Mesothelial cell of epicardium (in vitro differentiated cells): Measurements from ENCODE around the gene ANP32D. TPM values are rescaled to one million over a fixed set of nuclear protein-coding genes. Genes with fewer than 3 reads are reported as not detected.
"Not testable (repeated sequence)": the region's sequence is repeated elsewhere in the genome, so short reads cannot be mapped to it uniquely, and the experiment has no call there.

Experiments used
- DNase-seq, 2 experiments: peaks; one replicate each; pipeline ENCODE4 v3.0.0; 2021; ENCODE audit warnings: low spot score in 2 of 2; ENCODE audit not compliant: unreplicated experiment in 2 of 2
- H3K27ac Mint-ChIP-seq: 2 replicates; pipeline ENCODE4 v1.8.0; 2021; ENCODE audit warnings: mixed read lengths
- H3K27me3 Mint-ChIP-seq: 2 replicates; pipeline ENCODE4 v1.8.0; 2021; ENCODE audit warnings: low read depth, mixed read lengths
- H3K36me3 Mint-ChIP-seq: 2 replicates; pipeline ENCODE4 v1.8.0; 2021; ENCODE audit warnings: mixed read lengths
- H3K4me1 Mint-ChIP-seq: 2 replicates; pipeline ENCODE4 v1.8.0; 2021; ENCODE audit warnings: mixed read lengths
- H3K4me3 Mint-ChIP-seq: 2 replicates; pipeline ENCODE4 v1.8.0; 2021; ENCODE audit warnings: mild to moderate bottlenecking, moderate library complexity, mixed read lengths
- H3K9me3 Mint-ChIP-seq: 2 replicates; pipeline ENCODE4 v1.8.0; 2021; ENCODE audit warnings: mixed read lengths
- CTCF ChIP-seq: fragments of 200-600 bp; sonication (generic); IDR thresholded peaks from one replicate; pipeline ENCODE4 v1.5.0; 2021; ENCODE audit warnings: antibody characterized with exemption; ENCODE audit not compliant: unreplicated experiment
- total RNA-seq: library from RNA; stranded (reverse); gene quantifications from 3 replicates; pipeline ENCODE4 v1.2.1, GENCODE V29; 2021

ANP32D gene
- total RNA-seq, 1 donor from 2014 or later: 0.22 TPM

- H3K36me3 Mint-ChIP-seq: no peaks in the 10 kb centered on the region
- no peak for TF ChIP-seq CTCF
- no peaks in the 10 kb centered on the region for H3K27me3 Mint-ChIP-seq
- peaks cover 45% of the 10 kb centered on the region for H3K9me3 Mint-ChIP-seq
- no peak overlapping the region for H3K4me3 Mint-ChIP-seq
- no peak for DNase-seq
- H3K4me1 Mint-ChIP-seq: no peaks in the 10 kb centered on the region
- no peak overlapping the region for H3K27ac Mint-ChIP-seq
Measured at GRCh38 chr12:48455116-48455515, 17.2 kb upstream of the ANP32D start.

- no peak for DNase-seq
- peaks cover 41% of the 10 kb centered on the region for H3K9me3 Mint-ChIP-seq
- H3K4me1 Mint-ChIP-seq: no peaks in the 10 kb centered on the region
- no peaks in the 10 kb centered on the region for H3K27me3 Mint-ChIP-seq
- no peaks in the 10 kb centered on the region for H3K36me3 Mint-ChIP-seq
- TF ChIP-seq CTCF: no peak
- no peak overlapping the region for H3K27ac Mint-ChIP-seq
- no peak overlapping the region for H3K4me3 Mint-ChIP-seq
Measured at GRCh38 chr12:48459259-48459658, 13.1 kb upstream of the ANP32D start.

- not testable (repeated sequence) for H3K36me3 Mint-ChIP-seq, H3K4me3 Mint-ChIP-seq, H3K27me3 Mint-ChIP-seq, H3K27ac Mint-ChIP-seq, DNase-seq, H3K4me1 Mint-ChIP-seq
- peaks cover 81% of the 10 kb centered on the region for H3K9me3 Mint-ChIP-seq
Measured at GRCh38 chr12:48469027-48469426, 3.3 kb upstream of the ANP32D start.

- H3K4me3 Mint-ChIP-seq: no peak overlapping the region
- H3K27ac Mint-ChIP-seq: no peak overlapping the region
- TF ChIP-seq CTCF: no peak
- H3K36me3 Mint-ChIP-seq: peaks cover 2% of the 10 kb centered on the region
- no peaks in the 10 kb centered on the region for H3K27me3 Mint-ChIP-seq
- no peaks in the 10 kb centered on the region for H3K4me1 Mint-ChIP-seq
- H3K9me3 Mint-ChIP-seq: peaks cover 64% of the 10 kb centered on the region
- DNase-seq: no peak
Measured at GRCh38 chr12:48473061-48473460, 702 bp downstream of the ANP32D start.

GRCh38 chr12:48474497-48474896 lies 2.1 kb downstream of the ANP32D start:
- not testable (repeated sequence) for H3K27ac Mint-ChIP-seq, H3K27me3 Mint-ChIP-seq

GRCh38 chr12:48482198-48482597 lies 9.8 kb downstream of the ANP32D start, which contains the start of gene C12orf54:
Gene C12orf54 (plus strand): TSS chr12:48482498. CDS start chr12:48483297, 799 bp downstream.
- TF ChIP-seq CTCF: no peak
- Mint-ChIP-seq H3K36me3 (no peaks in the 10 kb centered on the region), H3K4me1 (no peaks in the 10 kb centered on the region), H3K4me3 (no peak within 1 kb of the TSS), H3K27ac (no peak within 1 kb of the TSS), H3K27me3 (peaks cover 1% of the 10 kb centered on the region), H3K9me3 (peaks cover 50% of the 10 kb centered on the region)
- no peak for DNase-seq

More at GRCh38 chr12:48474497-48474896, 2.1 kb downstream of the ANP32D start:
- H3K9me3 Mint-ChIP-seq: peaks cover 53% of the 10 kb centered on the region
- H3K4me3 Mint-ChIP-seq, H3K4me1 Mint-ChIP-seq, DNase-seq, H3K36me3 Mint-ChIP-seq: not testable (repeated sequence)

- TF ChIP-seq CTCF: no peak
- H3K36me3 Mint-ChIP-seq: no peaks in the 10 kb centered on the region
- H3K27ac Mint-ChIP-seq: no peak overlapping the region
- no peak for DNase-seq
- no peaks in the 10 kb centered on the region for H3K4me1 Mint-ChIP-seq
- no peak overlapping the region for H3K4me3 Mint-ChIP-seq
- H3K9me3 Mint-ChIP-seq: peaks cover 46% of the 10 kb centered on the region
- H3K27me3 Mint-ChIP-seq: peaks cover 1% of the 10 kb centered on the region
Measured at GRCh38 chr12:48482930-48483329, 10.6 kb downstream of the ANP32D start.
